Subcutaneous adipose tissue (tissue), 4 donors: ENCODE data around the gene CLEC6A. TPM values are rescaled to one million over a fixed set of nuclear protein-coding genes. Genes with fewer than 3 reads are reported as not detected.

Experiments used
- total RNA-seq, 4 donors: library from RNA; depleted of rRNA; stranded (reverse); fragments of >200 nt; gene quantifications; one replicate each; pipeline ENCODE4 v1.1.0, GENCODE V29; 2016
- TF ChIP-seq, protein P1 (sequence below): fragments of 450-650 bp; IDR thresholded peaks from one replicate; pipeline ENCODE4 v1.5.1; 2016; ENCODE audit warnings: low read depth, mild to moderate bottlenecking, control low read depth, antibody characterized with exemption, moderate library complexity

CLEC6A gene
- total RNA-seq, 4 donors from 2014 or later = not detected

DNA sequence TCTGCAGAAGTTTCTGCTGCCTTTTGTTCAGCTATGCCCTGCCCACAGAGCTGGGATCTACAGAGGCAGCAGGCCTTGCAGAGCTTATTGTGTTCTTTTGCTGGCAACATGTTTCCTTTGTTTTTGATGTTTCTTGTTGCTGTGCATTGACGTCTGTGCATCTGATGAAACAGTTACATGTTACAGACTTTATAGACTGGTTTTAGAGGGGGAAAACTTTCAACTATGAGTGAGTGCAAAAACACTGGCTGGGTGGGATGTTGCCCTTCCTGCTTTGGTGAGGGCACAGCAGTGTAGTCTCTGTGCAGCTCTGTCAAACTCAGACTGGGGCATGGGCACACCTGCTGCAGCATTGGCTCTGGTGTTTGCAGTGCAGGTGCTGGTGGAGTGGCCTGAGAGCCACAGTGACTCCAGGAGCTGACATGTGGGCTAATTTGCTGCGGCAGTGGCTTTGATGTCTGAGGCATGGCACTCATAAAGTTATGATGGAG lies 26.9 kb downstream of the CLEC6A start:
- TF ChIP-seq, protein P1, sequence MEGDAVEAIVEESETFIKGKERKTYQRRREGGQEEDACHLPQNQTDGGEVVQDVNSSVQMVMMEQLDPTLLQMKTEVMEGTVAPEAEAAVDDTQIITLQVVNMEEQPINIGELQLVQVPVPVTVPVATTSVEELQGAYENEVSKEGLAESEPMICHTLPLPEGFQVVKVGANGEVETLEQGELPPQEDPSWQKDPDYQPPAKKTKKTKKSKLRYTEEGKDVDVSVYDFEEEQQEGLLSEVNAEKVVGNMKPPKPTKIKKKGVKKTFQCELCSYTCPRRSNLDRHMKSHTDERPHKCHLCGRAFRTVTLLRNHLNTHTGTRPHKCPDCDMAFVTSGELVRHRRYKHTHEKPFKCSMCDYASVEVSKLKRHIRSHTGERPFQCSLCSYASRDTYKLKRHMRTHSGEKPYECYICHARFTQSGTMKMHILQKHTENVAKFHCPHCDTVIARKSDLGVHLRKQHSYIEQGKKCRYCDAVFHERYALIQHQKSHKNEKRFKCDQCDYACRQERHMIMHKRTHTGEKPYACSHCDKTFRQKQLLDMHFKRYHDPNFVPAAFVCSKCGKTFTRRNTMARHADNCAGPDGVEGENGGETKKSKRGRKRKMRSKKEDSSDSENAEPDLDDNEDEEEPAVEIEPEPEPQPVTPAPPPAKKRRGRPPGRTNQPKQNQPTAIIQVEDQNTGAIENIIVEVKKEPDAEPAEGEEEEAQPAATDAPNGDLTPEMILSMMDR = no peak

DNA sequence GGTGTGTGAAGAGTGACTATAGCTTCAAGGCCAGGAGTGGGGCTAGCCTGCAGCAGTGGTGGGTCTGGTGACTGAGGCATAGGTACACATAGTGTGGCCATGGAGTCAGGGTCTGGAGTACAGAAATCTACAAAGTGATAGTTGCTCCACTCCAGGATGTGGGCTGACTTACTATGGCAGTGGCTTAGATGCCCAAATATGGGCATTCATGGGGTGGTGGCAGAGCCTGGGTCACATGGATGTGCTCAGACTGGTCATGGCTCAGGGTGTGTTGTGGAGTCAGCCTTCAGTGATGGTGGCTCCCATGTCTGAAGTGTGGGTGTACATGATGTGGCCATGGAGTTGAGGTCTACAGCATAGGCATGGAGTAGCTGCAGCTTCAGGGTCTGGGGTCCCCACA lies 27.3 kb downstream of the CLEC6A start:
- TF ChIP-seq, protein P1 = no peak

DNA sequence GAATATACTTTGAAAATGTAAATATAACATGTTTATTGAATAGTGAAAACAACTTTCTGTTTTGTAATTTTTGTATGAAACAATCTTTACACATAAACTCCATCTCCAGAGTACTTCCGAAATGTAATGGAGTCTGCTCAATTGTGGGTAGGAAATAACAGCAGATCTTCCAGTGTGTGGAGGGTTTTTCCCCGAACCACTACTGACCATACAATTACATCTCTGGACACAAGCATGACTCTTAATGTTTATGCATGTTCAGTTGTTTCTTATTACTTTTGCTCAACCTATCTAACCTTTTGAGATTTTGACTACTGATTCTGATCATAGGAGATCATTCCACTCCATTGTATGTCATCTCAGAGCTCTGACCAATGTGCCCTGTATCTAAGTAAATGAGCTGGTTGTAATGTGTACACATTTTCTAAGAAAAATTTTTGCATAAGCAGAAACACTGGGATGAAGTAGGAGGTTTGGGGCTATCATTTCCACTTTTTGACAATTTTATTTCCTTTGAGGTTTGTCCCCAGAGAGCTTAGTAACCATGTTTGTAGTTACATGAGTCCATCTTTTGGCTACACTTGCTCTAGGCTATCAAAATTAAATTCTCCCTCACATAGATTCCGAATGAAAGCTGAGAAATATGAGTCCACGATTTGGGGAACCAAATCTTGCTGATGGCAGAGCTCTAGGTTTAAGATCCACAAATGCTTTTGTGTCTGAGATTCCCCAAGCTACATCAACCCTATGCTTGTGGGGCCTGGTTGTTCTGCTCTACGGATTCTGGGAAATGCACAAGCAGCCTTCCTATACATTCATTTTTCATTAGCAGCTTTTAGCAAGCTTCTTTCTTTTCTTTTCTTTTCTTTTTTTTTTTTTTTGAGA lies 36.1 kb downstream of the CLEC6A start:
- TF ChIP-seq, protein P1 = no peak

DNA sequence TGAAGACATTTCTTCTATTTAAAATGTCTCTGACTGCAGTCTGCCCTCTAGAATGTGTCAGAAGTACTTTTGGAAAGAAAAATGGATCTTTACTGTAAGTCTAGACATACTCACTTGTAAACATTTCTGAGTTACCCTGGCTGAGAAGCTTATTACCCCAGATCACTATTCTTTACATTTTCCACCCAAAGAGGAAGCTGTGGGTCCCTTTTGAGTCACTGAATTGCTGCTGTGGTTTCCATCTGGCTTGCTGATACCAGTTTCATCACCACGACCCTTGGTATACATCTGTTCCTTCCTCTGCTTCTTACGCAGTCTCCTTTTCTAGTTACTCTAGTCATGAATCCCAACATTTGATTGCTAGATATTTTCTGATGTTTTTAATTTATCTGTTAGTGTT lies 37.3 kb downstream of the CLEC6A start:
- TF ChIP-seq, protein P1 = no peak

DNA sequence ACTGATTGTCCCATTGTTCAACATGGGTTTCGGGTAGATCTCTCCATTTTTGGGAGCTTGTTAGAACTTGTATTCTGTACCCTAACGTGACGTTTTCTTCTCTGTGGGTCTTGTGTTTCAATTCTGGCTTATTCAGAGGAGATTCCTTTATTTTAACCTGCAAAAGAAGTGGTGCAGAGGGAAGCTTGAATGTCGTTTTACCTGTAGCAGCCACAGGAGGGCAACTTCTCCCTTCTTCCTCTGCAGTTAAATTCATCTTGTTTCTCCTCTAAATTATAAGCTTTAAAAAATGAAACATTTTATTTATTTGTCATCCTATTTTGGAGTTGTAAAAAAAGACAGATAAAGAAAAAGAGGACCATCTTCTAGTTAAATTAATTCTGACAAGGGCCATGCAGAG lies 43.9 kb downstream of the CLEC6A start:
- TF ChIP-seq, protein P1 = no peak

DNA sequence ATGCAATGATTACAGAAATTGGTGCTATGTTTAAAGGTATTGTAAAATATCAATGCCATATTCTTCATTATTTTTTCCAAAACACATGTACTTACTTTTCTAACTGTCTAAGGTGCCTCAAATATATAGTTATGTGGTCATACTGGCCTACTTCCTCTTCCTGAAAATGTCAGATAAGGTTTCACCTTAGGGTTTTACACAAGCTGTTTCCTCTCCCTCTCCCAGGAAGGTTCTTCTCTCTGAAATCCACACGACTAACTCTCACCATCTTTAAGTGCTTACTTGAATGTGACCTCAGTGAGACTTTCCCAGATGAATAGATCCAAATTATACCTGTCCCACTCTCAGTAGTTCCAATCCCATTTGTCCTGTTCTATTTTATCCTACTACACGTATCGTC lies 46.0 kb downstream of the CLEC6A start:
- TF ChIP-seq, protein P1 = no peak

DNA sequence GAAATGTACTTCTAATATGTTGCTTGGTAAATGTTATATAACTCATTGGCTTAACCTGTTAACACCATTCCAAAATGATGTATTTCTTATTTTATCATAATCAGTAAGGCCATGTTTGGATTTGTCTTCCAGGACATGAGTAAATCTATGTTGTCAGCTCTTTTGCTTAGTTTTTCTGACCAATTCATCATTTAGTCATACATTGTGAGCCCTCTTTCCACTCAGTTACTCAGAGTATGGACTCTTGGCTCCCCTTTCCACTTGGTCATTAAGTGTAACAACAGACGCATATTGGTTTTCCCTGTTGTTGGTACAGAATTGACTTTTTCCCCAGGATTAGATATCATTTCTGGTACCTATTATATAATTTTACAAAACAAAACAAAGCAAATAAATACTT lies 48.6 kb downstream of the CLEC6A start:
- TF ChIP-seq, protein P1 = no peak
